HepG2 (cell line): Measurements from ENCODE around the gene IRF2. TPM values are rescaled to one million over a fixed set of nuclear protein-coding genes. Genes with fewer than 3 reads are reported as not detected.

ENCODE experiments used
- BCL6 ChIP-seq: IDR thresholded peaks from 2 replicates; pipeline ENCODE4 v1.6.1; 2016; ENCODE audit warnings: missing genetic modification reagents, missing compliant biosample characterization
- CENPT ChIP-seq: sonication (generic); formaldehyde crosslinking; IDR thresholded peaks from 2 replicates; pipeline ENCODE4 v1.8.0; 2022; ENCODE audit warnings: low read depth, mild to moderate bottlenecking, moderate library complexity, missing genetic modification reagents
- ERF ChIP-seq: IDR thresholded peaks from 2 replicates; pipeline ENCODE4 v1.6.1; 2018; ENCODE audit warnings: missing biosample characterization, missing genetic modification reagents
- HMG20B ChIP-seq: conservative IDR thresholded peaks from 2 replicates; pipeline ENCODE4 v1.6.1; 2016; ENCODE audit warnings: missing genetic modification reagents, missing compliant biosample characterization
- HNRNPLL ChIP-seq: fragments of 200-400 bp; formaldehyde crosslinking; IDR thresholded peaks from 2 replicates; pipeline ENCODE4 v1.6.1; 2017; ENCODE audit warnings: mild to moderate bottlenecking, low read depth, low read length; ENCODE audit not compliant: poor library complexity, severe bottlenecking
- HNRNPUL1 ChIP-seq: fragments of 200-400 bp; formaldehyde crosslinking; IDR thresholded peaks from 2 replicates; pipeline ENCODE4 v1.6.1; 2017; ENCODE audit warnings: low read depth, mild to moderate bottlenecking, low read length, moderate library complexity
- KDM4B ChIP-seq: sonication (generic); formaldehyde crosslinking; IDR thresholded peaks from 2 replicates; pipeline ENCODE4 v1.4.0; 2020; ENCODE audit warnings: missing genetic modification reagents
- NCOA2 ChIP-seq: sonication (generic); formaldehyde crosslinking; IDR thresholded peaks from 2 replicates; pipeline ENCODE4 v1.8.0; 2022; ENCODE audit warnings: inconsistent platforms
- NFE2L1 ChIP-seq: sonication (generic); formaldehyde crosslinking; IDR thresholded peaks from 2 replicates; pipeline ENCODE4 v1.4.0; 2020; ENCODE audit warnings: missing genetic modification reagents, mild to moderate bottlenecking, borderline replicate concordance
- NFKBIZ ChIP-seq: IDR thresholded peaks from 2 replicates; pipeline ENCODE4 v1.6.1; 2018; ENCODE audit warnings: missing genetic modification reagents, missing compliant biosample characterization
- RARA ChIP-seq: IDR thresholded peaks from 2 replicates; pipeline ENCODE4 v1.6.1; 2016; ENCODE audit warnings: missing genetic modification reagents, missing compliant biosample characterization
- REPIN1 ChIP-seq: sonication (generic); formaldehyde crosslinking; IDR thresholded peaks from 2 replicates; pipeline ENCODE4 v1.8.0; 2022; ENCODE audit warnings: missing genetic modification reagents, low read depth, mild to moderate bottlenecking, borderline replicate concordance
- SMAD9 ChIP-seq: sonication (generic); formaldehyde crosslinking; IDR thresholded peaks from 2 replicates; pipeline ENCODE4 v1.5.1; 2020; ENCODE audit warnings: mild to moderate bottlenecking, missing genetic modification reagents
- SP140L ChIP-seq: sonication (generic); formaldehyde crosslinking; IDR thresholded peaks from 2 replicates; pipeline ENCODE4 v1.4.0; 2020; ENCODE audit warnings: missing genetic modification reagents, borderline replicate concordance
- TBL1XR1 ChIP-seq: fragments of 150-350 bp; IDR thresholded peaks from 2 replicates; pipeline ENCODE4 v1.6.1; 2014; ENCODE audit warnings: borderline replicate concordance, low read length; ENCODE audit not compliant: partially characterized antibody
- ZNF337 ChIP-seq: sonication (generic); formaldehyde crosslinking; IDR thresholded peaks from 2 replicates; pipeline ENCODE4 v1.5.1; 2020; ENCODE audit warnings: missing genetic modification reagents, low read depth, mild to moderate bottlenecking, borderline replicate concordance
- ZNF382 ChIP-seq: sonication (generic); formaldehyde crosslinking; IDR thresholded peaks from 2 replicates; pipeline ENCODE4 v1.5.0; 2020; ENCODE audit warnings: missing genetic modification reagents, mild to moderate bottlenecking, borderline replicate concordance
- ZNF562 ChIP-seq: sonication (generic); formaldehyde crosslinking; IDR thresholded peaks from 2 replicates; pipeline ENCODE4 v1.8.0; 2022; ENCODE audit warnings: missing genetic modification reagents, borderline replicate concordance
- polyA plus RNA-seq, 8 experiments: library from polyadenylated mRNA; depleted of rRNA in 3 of 8; stranded (reverse) in 7 of 8; unstranded in 1 of 8; fragments of >200 nt; fragmentation: Illumina TruSeq in 4 of 8; extraction: Trizol in 4 of 8; gene quantifications; 2 replicates each; pipeline versions ENCODE4 v1.2.1 to v1.2.3, GENCODE V29; 2011 to 2016; ENCODE audit warnings: low read depth in 4 of 8, missing spikeins in 1 of 8, mixed read lengths in 1 of 8; ENCODE audit not compliant: insufficient read depth in 1 of 8
- total RNA-seq, 5 experiments: library from RNA; depleted of rRNA; stranded (reverse); fragments of >200 nt; fragmentation: Illumina TruSeq; extraction: Trizol; gene quantifications; 2 replicates each; pipeline ENCODE4 v1.2.3, GENCODE V29; 2016; ENCODE audit warnings: low read depth in 1 of 5
- TF ChIP-seq, protein P1 (sequence below): sonication (generic); formaldehyde crosslinking; IDR thresholded peaks from 2 replicates; pipeline ENCODE4 v1.4.0; 2020; ENCODE audit warnings: mild to moderate bottlenecking, missing genetic modification reagents
- TF ChIP-seq, protein P2 (sequence below): sonication (generic); formaldehyde crosslinking; IDR thresholded peaks from 2 replicates; pipeline ENCODE4 v1.5.0; 2020; ENCODE audit warnings: mild to moderate bottlenecking, missing genetic modification reagents, borderline replicate concordance
- TF ChIP-seq, protein P3 (sequence below): sonication (generic); formaldehyde crosslinking; conservative IDR thresholded peaks from 2 replicates; pipeline ENCODE4 v1.4.0; 2020; ENCODE audit warnings: missing genetic modification reagents
- TF ChIP-seq, protein P4 (sequence below): sonication (generic); formaldehyde crosslinking; IDR thresholded peaks from 2 replicates; pipeline ENCODE4 v1.8.0; 2022; ENCODE audit warnings: mild to moderate bottlenecking, missing genetic modification reagents
- TF ChIP-seq, protein P5 (sequence below): sonication (generic); formaldehyde crosslinking; IDR thresholded peaks from 2 replicates; pipeline ENCODE4 v1.4.0; 2020; ENCODE audit warnings: missing genetic modification reagents, borderline replicate concordance

Gene IRF2
- total and polyA plus RNA-seq, 2 of the 13 experiments (the other 11 are each of a cell fraction or from before 2014, with no cell fraction given): 15.5 to 28.8 TPM

DNA sequence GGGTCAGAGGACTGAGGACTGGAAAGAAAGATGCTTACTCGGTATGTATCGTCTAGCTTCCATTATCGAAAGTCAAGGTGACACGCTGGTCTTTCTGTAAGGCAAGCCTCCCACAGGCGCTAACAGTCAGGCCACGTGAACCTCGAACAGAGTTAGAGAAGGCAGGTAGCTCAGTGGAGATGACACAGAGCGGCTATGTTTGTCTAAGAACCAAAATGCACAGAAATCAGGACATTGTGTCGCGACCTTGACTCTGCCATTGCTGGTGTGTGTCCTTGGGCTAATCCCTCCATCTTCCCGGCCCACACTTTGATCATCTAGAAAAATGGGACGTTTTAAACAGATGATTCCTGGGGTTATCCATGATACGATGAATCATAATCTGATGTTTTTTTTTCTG, 40.3 kb downstream of the IRF2 start (continued):
- no peak for TF ChIP-seq SMAD9 (CRISPR knock-in tag)
- TF ChIP-seq RARA (CRISPR knock-in tag): peak; percentile 80
- TF ChIP-seq, protein P1, sequence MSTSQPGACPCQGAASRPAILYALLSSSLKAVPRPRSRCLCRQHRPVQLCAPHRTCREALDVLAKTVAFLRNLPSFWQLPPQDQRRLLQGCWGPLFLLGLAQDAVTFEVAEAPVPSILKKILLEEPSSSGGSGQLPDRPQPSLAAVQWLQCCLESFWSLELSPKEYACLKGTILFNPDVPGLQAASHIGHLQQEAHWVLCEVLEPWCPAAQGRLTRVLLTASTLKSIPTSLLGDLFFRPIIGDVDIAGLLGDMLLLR (CRISPR knock-in tag): no peak
- TF ChIP-seq ZNF337 (CRISPR knock-in tag): no peak
- TF ChIP-seq TBL1XR1: no peak
- TF ChIP-seq KDM4B (CRISPR knock-in tag): no peak
- TF ChIP-seq NFKBIZ (CRISPR knock-in tag): no peak
- TF ChIP-seq ZNF562 (CRISPR knock-in tag): no peak
- TF ChIP-seq NCOA2 (CRISPR knock-in tag): peak; percentile 66; the same call in 1 of the 2 replicates
- TF ChIP-seq HNRNPUL1: no peak
- TF ChIP-seq, protein P2, sequence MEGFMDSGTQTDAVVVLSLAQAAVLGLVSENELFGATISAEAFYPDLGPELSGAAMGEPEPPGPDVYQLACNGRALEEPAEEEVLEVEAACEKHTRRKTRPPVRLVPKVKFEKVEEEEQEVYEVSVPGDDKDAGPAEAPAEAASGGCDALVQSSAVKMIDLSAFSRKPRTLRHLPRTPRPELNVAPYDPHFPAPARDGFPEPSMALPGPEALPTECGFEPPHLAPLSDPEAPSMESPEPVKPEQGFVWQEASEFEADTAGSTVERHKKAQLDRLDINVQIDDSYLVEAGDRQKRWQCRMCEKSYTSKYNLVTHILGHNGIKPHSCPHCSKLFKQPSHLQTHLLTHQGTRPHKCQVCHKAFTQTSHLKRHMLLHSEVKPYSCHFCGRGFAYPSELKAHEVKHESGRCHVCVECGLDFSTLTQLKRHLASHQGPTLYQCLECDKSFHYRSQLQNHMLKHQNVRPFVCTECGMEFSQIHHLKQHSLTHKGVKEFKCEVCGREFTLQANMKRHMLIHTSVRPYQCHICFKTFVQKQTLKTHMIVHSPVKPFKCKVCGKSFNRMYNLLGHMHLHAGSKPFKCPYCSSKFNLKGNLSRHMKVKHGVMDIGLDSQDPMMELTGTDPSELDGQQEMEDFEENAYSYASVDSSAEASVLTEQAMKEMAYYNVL (CRISPR knock-in tag): peak; percentile 91
- TF ChIP-seq, protein P3, sequence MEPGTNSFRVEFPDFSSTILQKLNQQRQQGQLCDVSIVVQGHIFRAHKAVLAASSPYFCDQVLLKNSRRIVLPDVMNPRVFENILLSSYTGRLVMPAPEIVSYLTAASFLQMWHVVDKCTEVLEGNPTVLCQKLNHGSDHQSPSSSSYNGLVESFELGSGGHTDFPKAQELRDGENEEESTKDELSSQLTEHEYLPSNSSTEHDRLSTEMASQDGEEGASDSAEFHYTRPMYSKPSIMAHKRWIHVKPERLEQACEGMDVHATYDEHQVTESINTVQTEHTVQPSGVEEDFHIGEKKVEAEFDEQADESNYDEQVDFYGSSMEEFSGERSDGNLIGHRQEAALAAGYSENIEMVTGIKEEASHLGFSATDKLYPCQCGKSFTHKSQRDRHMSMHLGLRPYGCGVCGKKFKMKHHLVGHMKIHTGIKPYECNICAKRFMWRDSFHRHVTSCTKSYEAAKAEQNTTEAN (CRISPR knock-in tag): no peak
- 0 out of 2 replicates have a peak, but pooled peaks have one; percentile 35 for TF ChIP-seq HMG20B
- no peak for TF ChIP-seq CENPT
- TF ChIP-seq NFE2L1 (CRISPR knock-in tag): no peak
- no peak for TF ChIP-seq REPIN1
- TF ChIP-seq BCL6 (CRISPR knock-in tag): peak; percentile 50
- TF ChIP-seq, protein P4, sequence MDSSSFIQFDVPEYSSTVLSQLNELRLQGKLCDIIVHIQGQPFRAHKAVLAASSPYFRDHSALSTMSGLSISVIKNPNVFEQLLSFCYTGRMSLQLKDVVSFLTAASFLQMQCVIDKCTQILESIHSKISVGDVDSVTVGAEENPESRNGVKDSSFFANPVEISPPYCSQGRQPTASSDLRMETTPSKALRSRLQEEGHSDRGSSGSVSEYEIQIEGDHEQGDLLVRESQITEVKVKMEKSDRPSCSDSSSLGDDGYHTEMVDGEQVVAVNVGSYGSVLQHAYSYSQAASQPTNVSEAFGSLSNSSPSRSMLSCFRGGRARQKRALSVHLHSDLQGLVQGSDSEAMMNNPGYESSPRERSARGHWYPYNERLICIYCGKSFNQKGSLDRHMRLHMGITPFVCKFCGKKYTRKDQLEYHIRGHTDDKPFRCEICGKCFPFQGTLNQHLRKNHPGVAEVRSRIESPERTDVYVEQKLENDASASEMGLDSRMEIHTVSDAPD (CRISPR knock-in tag): no peak; the same call in 1 of the 2 replicates
- TF ChIP-seq HNRNPLL: no peak
- TF ChIP-seq, protein P5, sequence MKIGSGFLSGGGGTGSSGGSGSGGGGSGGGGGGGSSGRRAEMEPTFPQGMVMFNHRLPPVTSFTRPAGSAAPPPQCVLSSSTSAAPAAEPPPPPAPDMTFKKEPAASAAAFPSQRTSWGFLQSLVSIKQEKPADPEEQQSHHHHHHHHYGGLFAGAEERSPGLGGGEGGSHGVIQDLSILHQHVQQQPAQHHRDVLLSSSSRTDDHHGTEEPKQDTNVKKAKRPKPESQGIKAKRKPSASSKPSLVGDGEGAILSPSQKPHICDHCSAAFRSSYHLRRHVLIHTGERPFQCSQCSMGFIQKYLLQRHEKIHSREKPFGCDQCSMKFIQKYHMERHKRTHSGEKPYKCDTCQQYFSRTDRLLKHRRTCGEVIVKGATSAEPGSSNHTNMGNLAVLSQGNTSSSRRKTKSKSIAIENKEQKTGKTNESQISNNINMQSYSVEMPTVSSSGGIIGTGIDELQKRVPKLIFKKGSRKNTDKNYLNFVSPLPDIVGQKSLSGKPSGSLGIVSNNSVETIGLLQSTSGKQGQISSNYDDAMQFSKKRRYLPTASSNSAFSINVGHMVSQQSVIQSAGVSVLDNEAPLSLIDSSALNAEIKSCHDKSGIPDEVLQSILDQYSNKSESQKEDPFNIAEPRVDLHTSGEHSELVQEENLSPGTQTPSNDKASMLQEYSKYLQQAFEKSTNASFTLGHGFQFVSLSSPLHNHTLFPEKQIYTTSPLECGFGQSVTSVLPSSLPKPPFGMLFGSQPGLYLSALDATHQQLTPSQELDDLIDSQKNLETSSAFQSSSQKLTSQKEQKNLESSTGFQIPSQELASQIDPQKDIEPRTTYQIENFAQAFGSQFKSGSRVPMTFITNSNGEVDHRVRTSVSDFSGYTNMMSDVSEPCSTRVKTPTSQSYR (CRISPR knock-in tag): no peak
- TF ChIP-seq ERF (CRISPR knock-in tag): peak; percentile 61; the same call in 1 of the 2 replicates
- TF ChIP-seq SP140L: no peak
- no peak for TF ChIP-seq ZNF382 (CRISPR knock-in tag)
